Stimulated activated naive B cell treated with anti-CD40 and anti-IgM and Interleukin-4, amounts not matched to agents 10 μg/mL and 1 μg/mL and 100 μg/mL, for 72 hours (primary cell): ENCODE measurements around the gene PTGES3.

Experiments used
- ATAC-seq, 2 donors: fragments of 150-1000 bp; cut with Tn5 transposase; replicated peaks; 2 replicates each; pipeline ENCODE4 v1.10.0; 2021; ENCODE audit warnings: moderate library complexity in 1 of 2
- DNase-seq: peaks from one replicate; pipeline ENCODE4 v3.0.0; 2021
- H3K27ac Mint-ChIP-seq: one replicate; pipeline ENCODE4 v1.8.0; 2022; ENCODE audit warnings: mild to moderate bottlenecking, mixed read lengths
- H3K27me3 Mint-ChIP-seq, 2 donors: one replicate each; pipeline ENCODE4 v1.8.0; 2022; ENCODE audit warnings: mixed read lengths in 2 of 2
- H3K36me3 Mint-ChIP-seq, 2 donors: one replicate each; pipeline ENCODE4 v1.8.0; 2022; ENCODE audit warnings: mixed read lengths in 2 of 2, mild to moderate bottlenecking in 1 of 2
- H3K4me1 Mint-ChIP-seq, 2 donors: one replicate each; pipeline ENCODE4 v1.8.0; 2022; ENCODE audit warnings: mixed read lengths in 2 of 2, mild to moderate bottlenecking in 1 of 2
- H3K4me3 Mint-ChIP-seq, 2 donors: one replicate each; pipeline ENCODE4 v1.8.0; 2022; ENCODE audit warnings: mild to moderate bottlenecking in 2 of 2, mixed read lengths in 2 of 2, moderate library complexity in 1 of 2
- H3K9me3 Mint-ChIP-seq, 2 donors: one replicate each; pipeline ENCODE4 v1.8.0; 2022; ENCODE audit warnings: mixed read lengths in 2 of 2, mild to moderate bottlenecking in 1 of 2

The PTGES3 gene

DNA sequence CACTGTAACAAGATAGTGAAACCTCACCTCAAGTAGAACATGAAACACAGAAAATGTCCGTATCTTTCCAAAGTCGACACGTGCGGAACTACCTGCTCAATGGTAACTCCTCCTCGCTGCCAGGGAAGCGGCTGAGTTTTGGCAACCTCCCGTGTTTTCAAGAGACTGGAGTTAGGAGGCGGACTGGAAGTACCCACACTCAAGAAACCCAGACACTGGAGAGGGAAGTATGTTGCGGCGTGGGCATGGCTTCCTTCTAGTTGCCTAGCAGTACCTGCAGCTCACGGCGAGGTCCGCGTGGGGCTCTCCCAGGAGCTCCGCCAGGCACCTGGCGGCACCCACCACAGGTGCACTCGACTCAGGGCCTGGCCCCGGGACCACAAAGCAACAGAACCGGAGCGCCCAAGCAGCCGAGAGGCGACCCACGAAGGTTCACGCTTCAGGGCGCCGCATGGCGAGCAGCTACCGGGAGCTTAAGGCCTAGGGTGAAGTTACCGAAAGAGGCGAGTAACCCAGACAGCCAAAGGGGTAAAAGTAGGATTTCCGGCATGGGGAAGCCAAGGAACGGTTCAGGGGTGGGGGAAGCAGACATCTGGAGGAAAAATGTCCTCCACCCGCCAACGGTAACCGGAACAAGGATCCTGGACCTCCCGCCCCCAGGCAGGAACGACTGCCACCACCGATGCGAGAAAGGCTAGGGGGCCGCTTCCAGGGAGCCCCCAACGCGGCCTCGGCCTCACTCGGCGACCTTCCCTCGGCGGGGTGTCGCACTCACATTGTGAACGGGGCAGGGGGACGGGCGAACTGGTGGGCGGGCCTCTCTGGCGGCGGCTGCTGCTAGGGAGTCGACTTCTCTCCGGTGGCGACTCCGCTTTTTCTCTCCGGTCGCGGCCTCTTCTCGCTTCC lies 608 bp downstream of the PTGES3 start:
- Mint-ChIP-seq H3K27ac (peak overlapping the region; percentile 100), H3K36me3 (peaks cover 29 to 37% of the 10 kb centered on the region in 2 donors), H3K4me3 (peak overlapping the region; percentile 88 to 95), H3K9me3 (no peaks in the 10 kb centered on the region), H3K27me3 (no peaks in the 10 kb centered on the region), H3K4me1 (peaks cover 13 to 40% of the 10 kb centered on the region in 2 donors)
- ATAC-seq (peak; percentile 44 to 48), DNase-seq (peak; percentile 42)

DNA sequence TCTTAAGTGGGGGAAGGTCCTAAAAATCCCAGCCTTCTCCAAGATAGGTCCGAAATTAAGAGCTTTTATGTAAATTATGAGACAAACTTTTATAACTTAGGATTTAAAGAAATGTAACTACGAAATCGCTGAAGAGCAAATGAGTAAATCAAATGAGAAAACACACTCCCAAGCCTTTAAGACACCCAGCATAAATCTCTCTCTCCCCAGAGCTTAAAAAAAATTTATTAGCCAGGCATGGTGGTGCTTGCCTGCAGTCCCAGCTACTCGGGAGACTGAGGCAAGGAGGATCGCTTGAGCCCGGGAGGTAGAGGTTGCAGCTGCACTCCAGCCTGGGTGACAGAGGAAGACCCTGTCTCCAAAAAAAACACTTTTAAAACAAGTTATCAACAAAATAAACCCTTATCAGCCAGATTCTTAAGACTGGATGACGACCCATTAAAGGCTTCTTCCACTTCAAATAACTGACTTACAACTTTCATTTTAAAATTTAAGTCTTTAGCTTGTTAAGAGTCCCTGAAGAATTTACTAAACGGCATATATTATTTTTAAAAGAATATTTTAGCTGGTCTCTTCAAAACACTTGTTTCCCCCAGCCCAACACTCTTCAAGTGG lies 3.2 kb downstream of the PTGES3 start:
- Mint-ChIP-seq H3K4me3 (peak overlapping the region; percentile 77 to 79), H3K36me3 (peaks cover 39 to 53% of the 10 kb centered on the region in 2 donors), H3K4me1 (peaks cover 22 to 50% of the 10 kb centered on the region in 2 donors), H3K27ac (peak overlapping the region; percentile 92), H3K27me3 (no peaks in the 10 kb centered on the region), H3K9me3 (no peaks in the 10 kb centered on the region)
- no peak for DNase-seq
- ATAC-seq = no peak

DNA sequence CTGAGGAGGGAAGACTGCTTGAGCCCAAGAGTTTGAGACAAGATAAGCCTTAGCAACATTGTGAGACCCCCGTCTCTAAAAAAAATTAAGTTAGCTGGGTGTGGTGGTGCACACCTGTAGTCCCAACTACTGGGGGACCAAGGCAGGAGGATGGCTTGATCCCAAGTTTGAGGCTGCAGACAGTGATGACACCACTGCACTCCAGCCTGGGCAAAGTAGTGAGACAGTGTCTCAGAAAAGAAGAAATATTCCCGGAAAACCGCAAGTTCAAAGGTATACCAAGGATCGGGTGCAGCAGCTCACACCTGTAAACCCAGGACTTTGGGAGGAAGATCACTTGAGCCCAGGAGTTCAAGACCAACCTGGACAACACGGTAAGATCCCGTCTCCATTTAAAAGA lies 5.8 kb downstream of the PTGES3 start:
- H3K4me1 Mint-ChIP-seq = peaks cover 26 to 59% of the 10 kb centered on the region in 2 donors
- no peaks in the 10 kb centered on the region for H3K9me3 Mint-ChIP-seq

DNA sequence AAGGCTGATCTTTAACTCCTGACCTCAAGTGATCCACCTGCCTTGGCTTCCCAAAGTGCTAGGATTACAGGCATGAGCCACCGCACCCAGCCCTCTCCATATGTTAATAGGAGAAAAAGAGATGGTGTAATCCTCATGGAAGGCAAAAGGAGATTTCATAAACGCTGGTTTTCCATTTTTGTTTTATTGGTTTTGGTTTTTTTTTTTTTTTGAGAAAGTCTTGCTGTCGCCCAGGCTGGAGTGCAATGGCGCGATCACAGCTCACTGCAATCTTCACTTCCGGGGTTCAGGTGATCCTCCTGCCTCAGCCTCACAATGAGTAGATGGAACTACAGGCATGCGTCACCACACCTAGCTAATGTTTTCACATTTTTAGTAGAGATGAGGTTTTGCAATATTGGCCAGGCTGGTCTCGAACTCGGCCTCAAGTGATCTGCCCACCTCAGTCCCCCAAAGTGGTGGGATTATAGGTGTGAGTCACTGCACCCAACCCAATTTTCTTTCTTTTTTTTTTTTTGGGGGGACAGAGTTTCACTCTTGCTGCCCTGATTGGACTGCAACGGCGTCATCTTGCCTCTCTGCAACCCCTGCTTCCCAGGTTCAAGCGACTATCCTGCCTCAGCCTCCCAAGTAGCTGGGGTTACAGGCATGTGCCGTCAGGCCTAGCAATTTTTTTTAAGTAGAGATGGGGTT lies 8.1 kb downstream of the PTGES3 start:
- no peaks in the 10 kb centered on the region for H3K9me3 Mint-ChIP-seq
- no peaks in the 10 kb centered on the region for H3K27me3 Mint-ChIP-seq
- ATAC-seq (no peak), DNase-seq (no peak)
- peaks cover 30 to 49% of the 10 kb centered on the region in 2 donors for H3K36me3 Mint-ChIP-seq
- peak overlapping the region; percentile 14 for H3K27ac Mint-ChIP-seq
- H3K4me3 Mint-ChIP-seq = peak overlapping the region in 1 of 2 donors; percentile 28
- H3K4me1 Mint-ChIP-seq = peaks cover 26 to 43% of the 10 kb centered on the region in 2 donors

More for the DNA sequence above, 5.8 kb downstream of the PTGES3 start:
- ATAC-seq = no peak
- Mint-ChIP-seq H3K27me3 (no peaks in the 10 kb centered on the region), H3K4me3 (peak overlapping the region; percentile 65 to 74), H3K27ac (no peak overlapping the region), H3K36me3 (peaks cover 46 to 62% of the 10 kb centered on the region in 2 donors)
- no peak for DNase-seq

DNA sequence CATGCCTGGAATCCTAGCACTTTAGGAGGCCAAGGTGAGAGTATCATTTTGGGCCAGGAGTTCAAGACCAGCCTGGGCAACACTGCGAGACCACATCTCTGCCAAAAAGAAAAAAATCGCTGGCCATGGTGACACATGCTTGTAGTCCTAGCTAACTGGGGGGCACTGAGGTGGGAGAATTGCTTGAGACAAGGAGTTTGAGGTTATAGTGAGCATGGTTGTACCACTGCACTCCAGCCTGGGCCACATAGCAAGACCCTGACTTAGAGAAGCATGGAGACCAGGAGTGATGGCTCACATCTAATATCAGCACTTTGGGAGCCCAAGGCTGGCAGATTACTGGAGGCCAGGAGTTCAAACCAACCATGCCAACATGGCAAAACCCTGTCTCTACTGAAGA lies 9.2 kb downstream of the PTGES3 start:
- Mint-ChIP-seq H3K27me3 (no peaks in the 10 kb centered on the region), H3K4me1 (peaks cover 18 to 31% of the 10 kb centered on the region in 2 donors), H3K27ac (no peak overlapping the region), H3K4me3 (no peak overlapping the region), H3K36me3 (peaks cover 23 to 40% of the 10 kb centered on the region in 2 donors), H3K9me3 (no peaks in the 10 kb centered on the region)
- DNase-seq = no peak
- ATAC-seq = no peak

DNA sequence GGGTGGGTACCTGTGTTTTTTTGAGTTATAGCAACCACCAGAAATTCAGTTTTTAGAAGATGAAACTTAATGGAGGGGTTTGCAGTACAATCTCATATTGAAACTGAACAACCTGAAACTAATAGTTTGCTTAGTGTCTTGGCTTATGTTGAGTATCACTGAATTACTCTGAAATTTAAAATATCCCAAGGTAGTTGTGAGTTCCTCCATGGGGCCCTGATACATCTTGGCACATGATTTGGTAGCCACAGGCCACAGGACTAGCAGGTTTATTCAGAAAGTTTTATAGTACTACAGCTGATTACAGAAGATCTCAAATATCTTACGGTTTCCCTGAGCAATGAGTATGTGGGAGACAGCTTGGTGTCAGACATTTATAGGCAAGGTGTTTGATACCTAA lies 10.4 kb downstream of the PTGES3 start:
- Mint-ChIP-seq H3K27ac (no peak overlapping the region), H3K9me3 (no peaks in the 10 kb centered on the region), H3K27me3 (no peaks in the 10 kb centered on the region), H3K4me3 (no peak overlapping the region), H3K36me3 (peaks cover 22 to 41% of the 10 kb centered on the region in 2 donors), H3K4me1 (peaks cover 17 to 34% of the 10 kb centered on the region in 2 donors)
- no peak for DNase-seq
- ATAC-seq = peak; percentile 44 to 65

DNA sequence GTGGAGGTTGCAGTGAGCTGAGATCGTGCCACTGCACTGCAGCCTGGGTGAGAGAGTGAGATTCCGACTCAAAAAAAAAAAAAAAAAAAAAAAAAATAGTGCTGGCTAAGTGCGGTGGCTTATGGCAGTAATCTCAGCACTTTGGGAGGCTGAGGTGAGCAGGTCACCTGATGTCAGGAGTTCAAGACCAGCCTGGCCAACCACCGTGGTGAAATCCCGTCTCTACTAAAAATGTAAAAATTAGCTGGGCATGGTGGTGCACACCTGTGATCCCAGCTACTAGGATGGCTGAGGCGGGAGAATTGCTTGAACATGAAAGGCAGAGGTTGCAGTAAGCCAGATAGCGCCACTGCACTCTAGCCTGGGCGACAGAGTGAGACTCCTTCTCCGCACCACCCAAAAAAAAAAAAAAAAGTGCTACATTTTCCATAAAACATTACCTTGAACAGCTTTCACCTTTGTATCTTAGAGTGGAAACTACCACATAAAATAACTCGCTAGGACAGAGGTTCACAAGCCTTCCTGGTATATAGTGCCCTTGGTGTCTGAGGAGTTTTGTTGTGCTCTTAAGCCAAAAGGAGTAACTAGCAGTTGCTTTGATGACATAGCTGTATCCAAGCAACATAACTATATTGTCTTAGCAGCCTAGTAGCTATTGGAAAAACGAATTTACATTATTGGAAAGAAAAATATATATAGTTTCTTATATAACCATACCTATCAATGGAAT lies 11.1 kb downstream of the PTGES3 start:
- Mint-ChIP-seq H3K27me3 (no peaks in the 10 kb centered on the region), H3K4me1 (peaks cover 13 to 29% of the 10 kb centered on the region in 2 donors), H3K4me3 (no peak overlapping the region), H3K9me3 (no peaks in the 10 kb centered on the region), H3K36me3 (peaks cover 18 to 42% of the 10 kb centered on the region in 2 donors), H3K27ac (no peak overlapping the region)
- DNase-seq = no peak
- ATAC-seq = no peak

DNA sequence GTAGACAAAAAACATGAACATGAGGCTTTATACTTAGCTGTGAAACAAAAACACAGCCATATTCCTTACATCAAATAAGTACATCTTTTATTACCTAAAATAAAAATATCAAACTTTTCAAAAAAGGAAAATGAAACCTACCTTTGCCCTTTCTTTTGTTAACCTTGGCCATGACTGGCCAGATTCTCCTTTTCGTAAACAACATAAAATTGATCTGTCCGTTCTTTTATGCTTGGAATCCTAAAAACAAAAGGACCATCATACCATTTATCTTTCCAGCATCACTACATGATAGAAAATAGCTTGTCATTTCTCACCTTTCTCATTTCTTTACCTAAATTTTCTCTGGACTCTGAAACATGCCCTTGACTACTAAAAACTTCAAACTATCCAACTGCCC lies 16.5 kb downstream of the PTGES3 start:
- no peaks in the 10 kb centered on the region for H3K27me3 Mint-ChIP-seq
- H3K9me3 Mint-ChIP-seq = no peaks in the 10 kb centered on the region
- ATAC-seq (no peak), DNase-seq (no peak)
- peaks cover 14 to 35% of the 10 kb centered on the region in 2 donors for H3K36me3 Mint-ChIP-seq
- no peak overlapping the region for H3K27ac Mint-ChIP-seq
- H3K4me1 Mint-ChIP-seq = peaks cover 7 to 10% of the 10 kb centered on the region in 2 donors
- H3K4me3 Mint-ChIP-seq = no peak overlapping the region

DNA sequence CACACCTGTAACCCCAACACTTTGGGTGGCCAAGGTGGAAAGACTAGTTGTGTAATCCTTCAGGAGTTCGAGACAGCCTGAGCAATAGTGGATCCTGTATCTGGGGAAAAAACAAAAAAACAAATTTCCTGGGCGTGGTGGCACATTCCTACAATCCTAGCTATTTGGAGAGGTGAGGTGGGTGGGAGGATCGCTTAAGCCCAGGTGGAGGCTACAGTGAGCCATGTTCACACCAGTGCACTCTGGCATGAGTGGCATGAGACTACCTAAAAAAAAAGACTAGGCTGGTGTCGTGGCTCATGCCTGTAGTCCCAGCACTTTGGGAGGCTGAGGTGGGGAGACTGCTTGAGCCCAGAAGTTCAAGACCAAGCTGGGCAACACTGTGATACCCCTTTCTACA lies 17.2 kb downstream of the PTGES3 start:
- peaks cover 16 to 35% of the 10 kb centered on the region in 2 donors for H3K36me3 Mint-ChIP-seq
- peaks cover 6 to 10% of the 10 kb centered on the region in 2 donors for H3K4me1 Mint-ChIP-seq
- no peak for DNase-seq
- no peak overlapping the region for H3K27ac Mint-ChIP-seq
- ATAC-seq = no peak
- no peak overlapping the region for H3K4me3 Mint-ChIP-seq
- no peaks in the 10 kb centered on the region for H3K27me3 Mint-ChIP-seq
- H3K9me3 Mint-ChIP-seq = no peaks in the 10 kb centered on the region

DNA sequence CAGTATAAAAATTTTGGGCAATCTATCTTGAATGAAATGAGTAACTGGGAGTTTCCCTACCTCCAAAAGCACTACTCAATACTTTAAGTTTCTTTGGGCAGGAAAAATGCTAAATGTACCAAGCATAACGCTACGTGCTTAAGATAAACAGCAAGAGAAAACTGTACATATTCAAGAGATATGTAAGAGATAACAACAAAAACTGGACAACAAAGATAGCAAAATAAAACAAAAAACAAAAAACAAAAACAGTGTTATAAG lies 20.0 kb downstream of the PTGES3 start:
- no peak for DNase-seq
- no peaks in the 10 kb centered on the region for H3K9me3 Mint-ChIP-seq
- peaks cover 28 to 51% of the 10 kb centered on the region in 2 donors for H3K36me3 Mint-ChIP-seq
- H3K4me3 Mint-ChIP-seq = no peak overlapping the region
- H3K4me1 Mint-ChIP-seq = peaks cover 6 to 13% of the 10 kb centered on the region in 2 donors
- H3K27ac Mint-ChIP-seq = peak overlapping the region; percentile 69
- no peaks in the 10 kb centered on the region for H3K27me3 Mint-ChIP-seq
- no peak for ATAC-seq

DNA sequence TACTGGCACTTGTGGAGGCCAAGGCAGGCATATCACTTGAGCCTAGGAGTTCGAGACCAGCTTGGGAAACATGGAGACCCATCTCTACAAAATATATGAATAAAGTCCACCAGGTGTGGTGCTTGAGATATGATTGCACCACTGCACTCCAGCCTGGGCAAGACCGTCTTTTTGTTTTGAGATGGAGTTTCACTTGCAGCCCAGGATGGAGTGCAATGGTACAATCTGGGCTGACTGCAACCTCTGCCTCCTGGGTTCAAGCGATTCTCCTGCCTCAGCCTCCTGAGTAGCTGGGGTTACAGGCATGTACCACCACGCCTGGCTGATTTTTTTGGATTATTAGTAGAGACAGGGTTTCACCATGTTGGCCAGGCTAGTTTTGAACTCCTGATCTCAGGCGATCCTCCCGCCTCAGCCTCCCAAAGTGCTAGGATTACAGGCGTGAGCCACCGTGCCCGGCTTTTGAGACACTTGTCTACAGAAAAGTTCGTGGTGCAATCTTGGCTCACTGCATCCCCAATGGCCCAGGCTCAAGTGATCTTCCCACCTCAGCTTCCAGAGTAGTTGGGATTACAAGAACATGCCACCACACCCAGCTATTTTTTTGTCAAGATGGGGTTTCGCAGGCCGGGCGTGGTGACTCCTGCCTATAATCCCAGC lies 26.0 kb downstream of the PTGES3 start:
- H3K36me3 Mint-ChIP-seq = peaks cover 27 to 42% of the 10 kb centered on the region in 2 donors
- DNase-seq (no peak), ATAC-seq (no peak)
- no peaks in the 10 kb centered on the region for H3K27me3 Mint-ChIP-seq
- H3K4me1 Mint-ChIP-seq = peaks cover 17 to 51% of the 10 kb centered on the region in 2 donors
- H3K4me3 Mint-ChIP-seq = no peak overlapping the region
- H3K9me3 Mint-ChIP-seq = no peaks in the 10 kb centered on the region
- H3K27ac Mint-ChIP-seq = peak overlapping the region; percentile 28

DNA sequence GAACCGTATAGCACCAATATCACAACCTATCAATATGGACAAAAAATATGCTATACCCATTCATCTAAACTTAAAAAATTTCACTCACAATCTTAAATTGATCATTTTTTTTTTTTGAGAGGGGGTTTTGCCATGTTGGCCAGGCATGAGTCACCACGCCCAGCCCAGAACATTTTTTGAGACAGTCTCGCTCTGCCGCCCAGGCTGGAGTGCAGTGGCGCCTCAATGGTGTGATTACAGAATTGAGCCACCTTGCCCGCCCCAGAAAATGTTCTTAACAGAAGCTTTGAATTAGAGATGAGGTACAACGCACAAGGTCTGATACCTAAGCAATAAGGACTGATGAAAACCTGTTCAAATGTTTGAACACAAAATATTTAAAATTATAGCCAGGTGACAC lies 26.5 kb downstream of the PTGES3 start:
- Mint-ChIP-seq H3K4me1 (peaks cover 17 to 51% of the 10 kb centered on the region in 2 donors), H3K27me3 (no peaks in the 10 kb centered on the region), H3K9me3 (no peaks in the 10 kb centered on the region), H3K27ac (no peak overlapping the region), H3K4me3 (no peak overlapping the region), H3K36me3 (peaks cover 27 to 42% of the 10 kb centered on the region in 2 donors)
- peak in 1 of 2 donors; percentile 31 for ATAC-seq
- no peak for DNase-seq

DNA sequence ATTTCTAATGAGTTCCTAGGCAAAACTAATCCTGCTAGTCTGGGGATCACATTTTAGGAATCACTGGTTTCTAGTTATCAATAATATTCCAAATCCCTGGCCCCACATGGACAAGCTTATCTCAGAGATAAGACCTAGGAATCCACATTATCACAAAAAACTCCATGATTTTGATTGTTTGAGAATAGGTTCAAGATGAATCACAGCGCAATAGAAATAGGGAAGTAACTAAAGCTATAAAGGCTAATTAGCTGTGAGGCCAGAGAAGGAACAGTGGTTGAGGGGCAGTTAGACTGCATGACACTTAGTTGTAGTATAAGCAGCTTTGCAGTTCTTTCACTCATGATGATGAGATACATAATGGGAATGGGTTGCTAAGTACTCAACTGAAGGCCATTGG lies 29.2 kb downstream of the PTGES3 start:
- Mint-ChIP-seq H3K36me3 (peaks cover 18 to 34% of the 10 kb centered on the region in 2 donors), H3K4me3 (peak overlapping the region; percentile 44 to 62), H3K9me3 (peaks cover 2 to 3% of the 10 kb centered on the region in 2 donors), H3K4me1 (peaks cover 17 to 51% of the 10 kb centered on the region in 2 donors), H3K27me3 (no peaks in the 10 kb centered on the region), H3K27ac (peak overlapping the region; percentile 73)
- ATAC-seq = peak; percentile 71
- DNase-seq = no peak
